ENCODE results near the gene C15orf39.
"Not testable (repeated sequence)": the region's sequence is repeated elsewhere in the genome, so short reads cannot be mapped to it uniquely, and the experiment has no call there.

- TF ChIP-seq POLR2AphosphoS5 (IDR thresholded peaks at IDR 0.05; ENCODE audit: low read depth, low read length); POLR2A (IDR thresholded peaks at IDR 0.05; ENCODE audit: low read depth, low read length); TAF1 (IDR thresholded peaks at IDR 0.05; ENCODE audit: borderline replicate concordance, low read depth, low read length): not testable (repeated sequence)
Measured at GRCh38 chr15:75251343-75251742, 49.7 kb downstream of the C15orf39 start.
